ENCODE data around the gene ESAM.

GRCh38 chr11:124728134-124728533 is 34.0 kb downstream of the ESAM start:
- TF ChIP-seq CTCF (IDR thresholded peaks at IDR 0.05) (no peak), POLR2A (IDR thresholded peaks at IDR 0.05) (no peak)

All from right lobe of liver (tissue), 4 donors.